Ishikawa (cell line): ENCODE results near the gene TRPC6.

Experiments used
- CEBPB ChIP-seq: IDR thresholded peaks from 2 replicates; pipeline ENCODE4 v1.6.1; 2012
- CREB1 ChIP-seq: IDR thresholded peaks from 2 replicates; pipeline ENCODE4 v1.6.1; 2012; ENCODE audit warnings: low read depth
- EGR1 ChIP-seq: IDR thresholded peaks from 2 replicates; pipeline ENCODE4 v1.6.1; 2012
- EP300 ChIP-seq: IDR thresholded peaks from 2 replicates; pipeline ENCODE4 v1.6.1; 2012; ENCODE audit warnings: borderline replicate concordance
- FOXM1 ChIP-seq: IDR thresholded peaks from 2 replicates; pipeline ENCODE4 v1.6.1; 2012; ENCODE audit warnings: low read depth, borderline replicate concordance
- MAX ChIP-seq: IDR thresholded peaks from 2 replicates; pipeline ENCODE4 v1.6.1; 2012
- NFIC ChIP-seq: IDR thresholded peaks from 2 replicates; pipeline ENCODE4 v1.6.1; 2012
- RAD21 ChIP-seq: IDR thresholded peaks from 2 replicates; pipeline ENCODE4 v1.6.1; 2012; ENCODE audit warnings: low read depth
- REST ChIP-seq: IDR thresholded peaks from 2 replicates; pipeline ENCODE4 v1.6.1; 2012; ENCODE audit warnings: low read depth, mild to moderate bottlenecking
- TAF1 ChIP-seq: IDR thresholded peaks from 2 replicates; pipeline ENCODE4 v1.6.1; 2012; ENCODE audit warnings: low read depth, mild to moderate bottlenecking
- TCF12 ChIP-seq: IDR thresholded peaks from 2 replicates; pipeline ENCODE4 v1.6.1; 2012; ENCODE audit warnings: low read depth
- TEAD4 ChIP-seq: IDR thresholded peaks from 2 replicates; pipeline ENCODE4 v1.6.1; 2012
- USF1 ChIP-seq: IDR thresholded peaks from 2 replicates; pipeline ENCODE4 v1.6.1; 2012
- YY1 ChIP-seq: IDR thresholded peaks from 2 replicates; pipeline ENCODE4 v1.6.1; 2012; ENCODE audit warnings: low read depth
- ZBTB7A ChIP-seq: IDR thresholded peaks from 2 replicates; pipeline ENCODE4 v1.6.1; 2012; ENCODE audit warnings: low read depth

Gene TRPC6

GRCh38 chr11:101612481-101612880 lies 28.7 kb upstream of the TRPC6 start:
- TF ChIP-seq TEAD4 (no peak), ZBTB7A (no peak)

GRCh38 chr11:101600924-101601323 lies 17.1 kb upstream of the TRPC6 start:
- TF ChIP-seq USF1 (no peak), TEAD4 (no peak), MAX (no peak), REST (no peak), EP300 (no peak), EGR1 (no peak), TCF12 (no peak), ZBTB7A (no peak), TAF1 (no peak), YY1 (no peak), CREB1 (no peak), FOXM1 (no peak), NFIC (no peak), CEBPB (no peak), RAD21 (no peak)

- TF ChIP-seq CEBPB (no peak), EGR1 (no peak), USF1 (no peak), ZBTB7A (no peak), TEAD4 (no peak), REST (no peak), MAX (no peak), YY1 (no peak), EP300 (no peak), TAF1 (no peak), TCF12 (no peak), CREB1 (no peak), FOXM1 (no peak), RAD21 (no peak)
Measured at GRCh38 chr11:101586965-101587364, 3.2 kb upstream of the TRPC6 start.

GRCh38 chr11:101584655-101585054 lies 848 bp upstream of the TRPC6 start:
- TF ChIP-seq EP300: no peak
- no peak for TF ChIP-seq TAF1
- TF ChIP-seq USF1: no peak
- no peak for TF ChIP-seq EGR1
- no peak for TF ChIP-seq MAX
- no peak for TF ChIP-seq FOXM1
- no peak for TF ChIP-seq CREB1
- no peak for TF ChIP-seq NFIC
- TF ChIP-seq TEAD4: no peak
- TF ChIP-seq CEBPB: no peak
- no peak for TF ChIP-seq REST
- TF ChIP-seq RAD21: no peak
- no peak for TF ChIP-seq TCF12
- TF ChIP-seq YY1: no peak
- TF ChIP-seq ZBTB7A: no peak
